PC-3 (cell line): Measurements from ENCODE around the gene WDR5B. TPM values are rescaled to one million over a fixed set of nuclear protein-coding genes. Genes with fewer than 3 reads are reported as not detected.

Source experiments
- ATAC-seq: fragments of 200-7000 bp; cut with Tn5 transposase; 2 replicates; pipeline ENCODE4 v1.9.1; 2020; ENCODE audit warnings: mild to moderate bottlenecking, moderate library complexity
- BruUV-seq: library from RNA; stranded (reverse); fragments of 400-500 nt; replicated peaks from 2 replicates; lab custom pipeline; 2021; lab: Mats Ljungman, UMichigan
- CTCF ChIA-PET: fragments of 300-600 bp; sonication (Branson Sonifier 250); formaldehyde crosslinking; loops from one replicate; lab custom pipeline; 2022; ENCODE audit warnings: antibody characterized with exemption; lab: Charles Lee
- POLR2A ChIA-PET: fragments of 300-600 bp; sonication (Branson Sonifier 250); formaldehyde crosslinking; loops from one replicate; lab custom pipeline; 2022; ENCODE audit warnings: antibody characterized with exemption; ENCODE audit not compliant: unreplicated experiment; lab: Charles Lee
- DNase-seq: peaks from one replicate; pipeline ENCODE4 v3.0.0-alpha.2; 2015
- H2AFZ ChIP-seq: fragments of 300-600 bp; sonication (generic); 2 replicates; pipeline ENCODE4 v1.6.0; 2016; ENCODE audit warnings: antibody characterized with exemption, low read length
- H3F3A ChIP-seq: fragments of 300-600 bp; sonication (generic); one replicate; pipeline ENCODE4 v1.6.0; 2017; ENCODE audit warnings: antibody characterized with exemption, low read length, control low read depth, mild to moderate bottlenecking; ENCODE audit not compliant: unreplicated experiment
- H3K27ac ChIP-seq: fragments of 300-600 bp; sonication (generic); 2 replicates; pipeline ENCODE4 v1.5.1; 2016; ENCODE audit warnings: mild to moderate bottlenecking, low read length
- H3K27me3 ChIP-seq: fragments of 300-600 bp; sonication (generic); 2 replicates; pipeline ENCODE4 v1.6.1; 2016; ENCODE audit warnings: low read length, mixed read lengths
- H3K36me3 ChIP-seq: fragments of 300-600 bp; sonication (generic); 2 replicates; pipeline ENCODE4 v1.6.1; 2016; ENCODE audit warnings: low read depth, mixed run types, low read length, mixed read lengths
- H3K4me1 ChIP-seq: fragments of 300-600 bp; sonication (generic); 2 replicates; pipeline ENCODE4 v1.5.1; 2016; ENCODE audit warnings: low read length; ENCODE audit not compliant: insufficient read depth
- H3K4me2 ChIP-seq: fragments of 300-600 bp; sonication (generic); 2 replicates; pipeline ENCODE4 v1.6.0; 2016; ENCODE audit warnings: low read length
- H3K4me3 ChIP-seq: fragments of 300-600 bp; sonication (generic); 2 replicates; pipeline ENCODE4 v1.5.1; 2016; ENCODE audit warnings: mild to moderate bottlenecking, low read length, mixed read lengths
- H3K79me2 ChIP-seq: fragments of 300-600 bp; sonication (generic); 2 replicates; pipeline ENCODE4 v1.6.1; 2017; ENCODE audit warnings: low read length, mixed read lengths
- H3K9ac ChIP-seq: fragments of 300-600 bp; sonication (generic); 2 replicates; pipeline ENCODE4 v1.6.0; 2016; ENCODE audit warnings: mild to moderate bottlenecking, low read length
- H3K9me2 ChIP-seq: fragments of 300-600 bp; sonication (generic); replicated peaks from 2 replicates; pipeline ENCODE4 v1.6.1; 2016; ENCODE audit warnings: mixed run types, low read length, mixed read lengths
- H3K9me3 ChIP-seq: fragments of 300-600 bp; sonication (generic); 2 replicates; pipeline ENCODE4 v1.6.1; 2016; ENCODE audit warnings: low read length, mixed read lengths
- H4K20me1 ChIP-seq: fragments of 300-600 bp; sonication (generic); 2 replicates; pipeline ENCODE4 v1.6.1; 2016; ENCODE audit warnings: low read length, mixed read lengths
- EZH2 ChIP-seq: fragments of 300-600 bp; sonication (generic); IDR thresholded peaks from one replicate; pipeline ENCODE4 v1.6.1; 2017; ENCODE audit warnings: antibody characterized with exemption, mild to moderate bottlenecking, low read length; ENCODE audit not compliant: unreplicated experiment
- EZH2phosphoT487 ChIP-seq: fragments of 300-600 bp; sonication (generic); IDR thresholded peaks from 2 replicates; pipeline ENCODE4 v1.6.1; 2018; ENCODE audit warnings: mild to moderate bottlenecking, antibody characterized with exemption, low read length, borderline replicate concordance
- intact Hi-C: fragments of 100-400 bp; cut with micrococcal nuclease; formaldehyde crosslinking; loops from 2 replicates; pipeline ENCODE4 v1.9.0; 2023
- total RNA-seq: library from RNA; depleted of rRNA; stranded (reverse); fragments of >200 nt; gene quantifications from 2 replicates; pipeline ENCODE4 v1.2.3, GENCODE V29; 2014
- TF ChIP-seq, protein P1 (sequence below): fragments of 300-600 bp; sonication (generic); conservative IDR thresholded peaks from 2 replicates; pipeline ENCODE4 v1.5.1; 2017; ENCODE audit warnings: antibody characterized with exemption, low read depth, mild to moderate bottlenecking, low read length

Gene WDR5B
- total RNA-seq, 1 experiment from 2014 or later, result 4.0 TPM

GRCh38 chr3:122403489-122403888 lies 12.4 kb downstream of the WDR5B start:
- no peaks in the 10 kb centered on the region for H3K9me3 ChIP-seq
- TF ChIP-seq EZH2phosphoT487 (no peak), EZH2 (no peak)
- TF ChIP-seq, protein P1, sequence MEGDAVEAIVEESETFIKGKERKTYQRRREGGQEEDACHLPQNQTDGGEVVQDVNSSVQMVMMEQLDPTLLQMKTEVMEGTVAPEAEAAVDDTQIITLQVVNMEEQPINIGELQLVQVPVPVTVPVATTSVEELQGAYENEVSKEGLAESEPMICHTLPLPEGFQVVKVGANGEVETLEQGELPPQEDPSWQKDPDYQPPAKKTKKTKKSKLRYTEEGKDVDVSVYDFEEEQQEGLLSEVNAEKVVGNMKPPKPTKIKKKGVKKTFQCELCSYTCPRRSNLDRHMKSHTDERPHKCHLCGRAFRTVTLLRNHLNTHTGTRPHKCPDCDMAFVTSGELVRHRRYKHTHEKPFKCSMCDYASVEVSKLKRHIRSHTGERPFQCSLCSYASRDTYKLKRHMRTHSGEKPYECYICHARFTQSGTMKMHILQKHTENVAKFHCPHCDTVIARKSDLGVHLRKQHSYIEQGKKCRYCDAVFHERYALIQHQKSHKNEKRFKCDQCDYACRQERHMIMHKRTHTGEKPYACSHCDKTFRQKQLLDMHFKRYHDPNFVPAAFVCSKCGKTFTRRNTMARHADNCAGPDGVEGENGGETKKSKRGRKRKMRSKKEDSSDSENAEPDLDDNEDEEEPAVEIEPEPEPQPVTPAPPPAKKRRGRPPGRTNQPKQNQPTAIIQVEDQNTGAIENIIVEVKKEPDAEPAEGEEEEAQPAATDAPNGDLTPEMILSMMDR, result no peak
- no TSS peak for BruUV-seq
- H3K4me1 ChIP-seq, result no peaks in the 10 kb centered on the region
- H3F3A ChIP-seq, result no peaks in the 10 kb centered on the region
- CTCF ChIA-PET, result no interaction called here
- no peak overlapping the region for H2AFZ ChIP-seq
- POLR2A ChIA-PET, result no interaction called here
- no peak overlapping the region for H3K4me3 ChIP-seq
- no peaks in the 10 kb centered on the region for H3K9me2 ChIP-seq
- no peaks in the 10 kb centered on the region for H4K20me1 ChIP-seq
- DNase-seq, result no peak
- H3K79me2 ChIP-seq, result no peaks in the 10 kb centered on the region
- no peak overlapping the region for H3K27ac ChIP-seq
- H3K4me2 ChIP-seq, result no peak overlapping the region
- intact Hi-C loops, result no loop called here
- H3K9ac ChIP-seq, result no peak overlapping the region
- ATAC-seq, result no peak
- no peaks in the 10 kb centered on the region for H3K27me3 ChIP-seq
- peaks cover 35% of the 10 kb centered on the region; the same call in 1 of the 2 replicates for H3K36me3 ChIP-seq

DNA sequence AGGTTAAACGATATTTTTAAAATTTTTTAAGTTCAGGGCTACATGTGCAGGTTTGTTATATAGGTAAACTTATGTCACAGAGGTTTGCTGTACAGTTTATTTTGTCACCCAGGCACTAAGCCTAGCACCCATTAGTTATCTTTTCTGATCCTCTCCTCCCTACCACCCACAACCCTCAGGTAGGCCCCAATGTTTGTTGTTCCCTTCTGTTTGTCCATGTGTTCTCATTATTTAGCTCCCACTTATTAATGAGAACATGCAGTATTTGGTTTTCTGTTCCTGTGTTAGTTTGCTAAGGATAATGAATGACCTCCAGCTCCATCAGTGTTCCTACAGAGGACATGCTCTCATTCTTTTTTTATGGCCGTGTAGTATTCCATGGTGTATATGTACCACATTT lies 16.9 kb downstream of the WDR5B start:
- no peak overlapping the region for H2AFZ ChIP-seq
- no peak overlapping the region for H3K9ac ChIP-seq
- H3K4me2 ChIP-seq, result no peak overlapping the region
- DNase-seq, result no peak
- BruUV-seq, result no TSS peak
- intact Hi-C loops, result no loop called here
- no peaks in the 10 kb centered on the region for H3K9me3 ChIP-seq
- no peak for ATAC-seq
- H3K4me1 ChIP-seq, result no peaks in the 10 kb centered on the region
- TF ChIP-seq EZH2, result no peak
- no peak for TF ChIP-seq EZH2phosphoT487
- TF ChIP-seq, protein P1, result no peak
- H3K27me3 ChIP-seq, result no peaks in the 10 kb centered on the region
- no peaks in the 10 kb centered on the region for H3F3A ChIP-seq
- H3K36me3 ChIP-seq, result peaks cover 18% of the 10 kb centered on the region; the same call in 1 of the 2 replicates
- ChIA-PET CTCF (no interaction called here), POLR2A (no interaction called here)
- no peaks in the 10 kb centered on the region for H4K20me1 ChIP-seq
- no peak overlapping the region for H3K27ac ChIP-seq
- no peak overlapping the region for H3K4me3 ChIP-seq
- no peaks in the 10 kb centered on the region for H3K79me2 ChIP-seq
- H3K9me2 ChIP-seq, result no peaks in the 10 kb centered on the region

DNA sequence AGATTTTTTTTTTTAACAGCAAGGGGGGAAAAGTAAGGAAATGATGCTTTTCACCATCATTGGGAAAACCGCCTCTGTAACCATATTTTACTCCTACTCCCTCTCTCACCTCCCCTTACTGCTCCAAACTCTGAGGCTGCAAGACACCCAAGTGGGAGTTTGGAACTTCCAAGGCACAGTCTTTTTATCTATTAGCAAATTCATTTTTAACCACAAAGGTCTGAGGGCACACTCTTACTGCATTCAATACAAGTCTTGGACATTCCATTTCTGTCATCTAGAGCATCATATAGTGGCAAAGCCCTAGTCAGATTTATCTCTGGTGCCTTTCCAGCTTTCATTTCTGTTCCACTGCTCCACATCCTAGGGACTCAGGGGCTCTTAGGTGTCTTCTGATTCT lies 18.7 kb downstream of the WDR5B start:
- Histone ChIP-seq H2AFZ (no peak overlapping the region), H3K36me3 (0 out of 2 replicates have a peak, but pooled peaks cover 7% of the 10 kb centered on the region), H3K27me3 (no peaks in the 10 kb centered on the region), H3K9ac (no peak overlapping the region), H3F3A (no peaks in the 10 kb centered on the region), H3K4me3 (no peak overlapping the region), H3K4me1 (no peaks in the 10 kb centered on the region), H3K9me3 (no peaks in the 10 kb centered on the region), H3K27ac (no peak overlapping the region), H3K4me2 (no peak overlapping the region), H4K20me1 (no peaks in the 10 kb centered on the region), H3K9me2 (no peaks in the 10 kb centered on the region), H3K79me2 (no peaks in the 10 kb centered on the region; the same call in 1 of the 2 replicates)
- no TSS peak for BruUV-seq
- ATAC-seq, result no peak
- CTCF ChIA-PET, result no interaction called here
- POLR2A ChIA-PET, result interaction anchor here (0.5 kb wide), 1 partner anchor 19 kb away, joined by 5 read pairs; no protein-coding TSS in a partner anchor
- intact Hi-C loops, result no loop called here
- TF ChIP-seq, protein P1, result no peak
- no peak for TF ChIP-seq EZH2phosphoT487
- TF ChIP-seq EZH2, result no peak
- DNase-seq, result no peak
